DOHH2 (cell line): ENCODE measurements around the gene TP53AIP1.

Experiments used
- H3F3A ChIP-seq: fragments of 200-600 bp; sonication (generic), shearing (Covaris generic); 2 replicates; pipeline ENCODE4 v1.6.0; 2016; ENCODE audit warnings: antibody characterized with exemption, mild to moderate bottlenecking; ENCODE audit not compliant: control insufficient read depth, insufficient read depth
- H3K27ac ChIP-seq: fragments of 200-600 bp; sonication (generic); 2 replicates; pipeline ENCODE4 v1.5.1; 2014; ENCODE audit warnings: low read depth, mild to moderate bottlenecking, low read length, moderate library complexity
- H3K27me3 ChIP-seq: fragments of 200-600 bp; sonication (generic); 2 replicates; pipeline ENCODE4 v1.6.1; 2014; ENCODE audit warnings: mild to moderate bottlenecking, low read length, mixed read lengths; ENCODE audit not compliant: control insufficient read depth
- H3K36me3 ChIP-seq: fragments of 200-600 bp; sonication (generic); 2 replicates; pipeline ENCODE4 v1.6.1; 2014; ENCODE audit warnings: mild to moderate bottlenecking, low read length, moderate library complexity, mixed read lengths; ENCODE audit not compliant: control insufficient read depth
- H3K4me1 ChIP-seq: fragments of 200-600 bp; sonication (generic); 2 replicates; pipeline ENCODE4 v1.6.1; 2014; ENCODE audit warnings: mild to moderate bottlenecking, low read length, mixed read lengths; ENCODE audit not compliant: control insufficient read depth
- H3K4me2 ChIP-seq: fragments of 200-600 bp; sonication (generic); 2 replicates; pipeline ENCODE4 v1.6.0; 2014; ENCODE audit warnings: mild to moderate bottlenecking, low read length, moderate library complexity
- H3K4me3 ChIP-seq: fragments of 200-600 bp; sonication (generic); 2 replicates; pipeline ENCODE4 v1.5.1; 2014; ENCODE audit warnings: mild to moderate bottlenecking, low read length, mixed read lengths
- H3K79me2 ChIP-seq: fragments of 200-600 bp; sonication (generic); 2 replicates; pipeline ENCODE4 v1.6.1; 2014; ENCODE audit warnings: mild to moderate bottlenecking, low read length, mixed read lengths; ENCODE audit not compliant: control insufficient read depth
- H3K9me2 ChIP-seq: fragments of 200-600 bp; sonication (generic); replicated peaks from 2 replicates; pipeline ENCODE4 v1.6.1; 2014; ENCODE audit warnings: mild to moderate bottlenecking, low read length, mixed read lengths; ENCODE audit not compliant: control insufficient read depth
- H3K9me3 ChIP-seq: fragments of 200-600 bp; sonication (generic); 2 replicates; pipeline ENCODE4 v1.6.1; 2014; ENCODE audit warnings: antibody characterized with exemption, low read length, mixed read lengths; ENCODE audit not compliant: control insufficient read depth, insufficient read depth
- H4K20me1 ChIP-seq: fragments of 200-600 bp; sonication (generic); 2 replicates; pipeline ENCODE4 v1.6.0; 2014; ENCODE audit warnings: low read depth, mild to moderate bottlenecking, antibody characterized with exemption, low read length, moderate library complexity; ENCODE audit not compliant: control insufficient read depth, insufficient read depth
- CTCF ChIP-seq: fragments of 200-600 bp; sonication (generic); IDR thresholded peaks from one replicate; pipeline ENCODE4 v1.5.1; 2014; ENCODE audit warnings: antibody characterized with exemption, mild to moderate bottlenecking, low read depth, low read length; ENCODE audit not compliant: poor library complexity, severe bottlenecking
- EZH2phosphoT487 ChIP-seq: fragments of 200-600 bp; sonication (generic); IDR thresholded peaks from 2 replicates; pipeline ENCODE4 v1.6.1; 2017; ENCODE audit warnings: borderline replicate concordance, mild to moderate bottlenecking, antibody characterized with exemption, low read length, moderate library complexity, mixed read lengths

TP53AIP1 gene

GRCh38 chr11:128896356-128896755, 46.3 kb downstream of the TP53AIP1 start:
- H3K4me3 ChIP-seq: no peak overlapping the region
- no peaks in the 10 kb centered on the region for H3F3A ChIP-seq
- no peaks in the 10 kb centered on the region for H3K4me1 ChIP-seq
- H3K9me2 ChIP-seq: no peaks in the 10 kb centered on the region
- no peaks in the 10 kb centered on the region for H3K9me3 ChIP-seq
- no peak overlapping the region for H3K27ac ChIP-seq
- TF ChIP-seq CTCF: no peak
- no peak for TF ChIP-seq EZH2phosphoT487
- no peak overlapping the region for H3K4me2 ChIP-seq
- H3K27me3 ChIP-seq: peaks cover 31% of the 10 kb centered on the region
- no peaks in the 10 kb centered on the region for H3K79me2 ChIP-seq
- H4K20me1 ChIP-seq: no peaks in the 10 kb centered on the region
- H3K36me3 ChIP-seq: no peaks in the 10 kb centered on the region

- TF ChIP-seq CTCF (no peak), EZH2phosphoT487 (no peak)
- no peaks in the 10 kb centered on the region for H3K4me1 ChIP-seq
- no peaks in the 10 kb centered on the region for H3K9me2 ChIP-seq
- H4K20me1 ChIP-seq: no peaks in the 10 kb centered on the region
- no peaks in the 10 kb centered on the region for H3K9me3 ChIP-seq
- no peak overlapping the region for H3K27ac ChIP-seq
- no peaks in the 10 kb centered on the region for H3K79me2 ChIP-seq
- no peak overlapping the region for H3K4me2 ChIP-seq
- H3K36me3 ChIP-seq: no peaks in the 10 kb centered on the region
- H3F3A ChIP-seq: no peaks in the 10 kb centered on the region
- H3K4me3 ChIP-seq: no peak overlapping the region
- peaks cover 35% of the 10 kb centered on the region for H3K27me3 ChIP-seq
Measured at GRCh38 chr11:128895526-128895925, 47.1 kb downstream of the TP53AIP1 start.

- Histone ChIP-seq H3K79me2 (no peaks in the 10 kb centered on the region), H3F3A (no peaks in the 10 kb centered on the region), H3K9me2 (no peaks in the 10 kb centered on the region), H3K9me3 (no peaks in the 10 kb centered on the region), H3K4me3 (no peak overlapping the region), H3K4me2 (no peak overlapping the region), H3K4me1 (no peaks in the 10 kb centered on the region), H3K36me3 (no peaks in the 10 kb centered on the region), H3K27me3 (peaks cover 43% of the 10 kb centered on the region), H3K27ac (no peak overlapping the region), H4K20me1 (no peaks in the 10 kb centered on the region)
- TF ChIP-seq EZH2phosphoT487 (no peak), CTCF (no peak)
Measured at GRCh38 chr11:128894685-128895084, 48.0 kb downstream of the TP53AIP1 start.

DNA sequence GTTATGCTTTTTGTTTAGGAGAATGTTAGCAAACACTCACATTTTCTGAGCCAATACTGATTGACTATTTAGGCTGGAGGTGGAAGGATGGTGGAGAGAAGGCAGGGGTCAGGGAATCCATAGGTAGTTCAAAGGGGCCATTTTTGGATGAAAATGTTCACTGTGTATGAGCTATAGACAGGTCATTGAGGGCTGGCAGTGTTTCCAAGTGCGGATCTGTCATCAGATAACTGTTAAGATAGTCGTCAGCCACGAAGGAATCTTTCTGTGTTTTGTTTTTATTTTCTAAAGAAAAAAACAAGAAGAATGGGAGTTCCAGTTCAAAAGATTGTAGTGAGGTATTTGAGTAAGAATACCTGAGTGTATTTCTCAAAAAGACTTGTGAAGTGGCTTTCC, 48.4 kb downstream of the TP53AIP1 start:
- H3K27ac ChIP-seq: no peak overlapping the region
- no peak overlapping the region for H3K4me3 ChIP-seq
- peaks cover 47% of the 10 kb centered on the region for H3K27me3 ChIP-seq
- H3K4me1 ChIP-seq: no peaks in the 10 kb centered on the region
- no peak overlapping the region for H3K4me2 ChIP-seq
- H4K20me1 ChIP-seq: no peaks in the 10 kb centered on the region
- H3K9me3 ChIP-seq: no peaks in the 10 kb centered on the region
- TF ChIP-seq EZH2phosphoT487 (no peak), CTCF (no peak)
- no peaks in the 10 kb centered on the region for H3F3A ChIP-seq
- no peaks in the 10 kb centered on the region for H3K36me3 ChIP-seq
- H3K9me2 ChIP-seq: no peaks in the 10 kb centered on the region
- no peaks in the 10 kb centered on the region for H3K79me2 ChIP-seq
